Ascending aorta (tissue), 2 donors: Measurements from ENCODE around the gene CMIP. TPM values are rescaled to one million over a fixed set of nuclear protein-coding genes. Genes with fewer than 3 reads are reported as not detected.

Source experiments
- DNase-seq, 2 donors: peaks; one replicate each; pipeline ENCODE4 v3.0.0-alpha.2; 2019; ENCODE audit warnings: low spot score in 2 of 2
- H3K27ac ChIP-seq, 2 donors: fragments of 200-600 bp; sonication (generic); one replicate each; pipeline ENCODE4 v1.5.1; 2016 to 2017; ENCODE audit warnings: mild to moderate bottlenecking in 1 of 2
- H3K27me3 ChIP-seq: fragments of 200-600 bp; sonication (generic); one replicate; pipeline ENCODE4 v1.5.1; 2017
- H3K36me3 ChIP-seq, 2 donors: fragments of 200-600 bp; sonication (generic); one replicate each; pipeline ENCODE4 v1.5.1; 2016
- H3K4me1 ChIP-seq, 2 donors: fragments of 200-600 bp; sonication (generic); one replicate each; pipeline ENCODE4 v1.5.1; 2016 to 2017; ENCODE audit warnings: mild to moderate bottlenecking in 1 of 2
- H3K4me3 ChIP-seq, 2 donors: fragments of 200-600 bp; sonication (generic); one replicate each; pipeline ENCODE4 v1.5.1; 2016 to 2017; ENCODE audit warnings: mild to moderate bottlenecking in 1 of 2
- H3K9me3 ChIP-seq, 2 donors: fragments of 200-600 bp; sonication (generic); one replicate each; pipeline ENCODE4 v1.5.1; 2016
- intact Hi-C: fragments of 100-400 bp; cut with DNase I; formaldehyde crosslinking; loops from one replicate; pipeline ENCODE4 v1.15.1; 2023
- total RNA-seq: library from RNA; depleted of rRNA; stranded (reverse); fragments of >200 nt; gene quantifications from one replicate; pipeline ENCODE4 v1.1.0, GENCODE V29; 2016
- TF ChIP-seq, protein P1 (sequence below), 3 experiments: fragments of 200-600 bp in 2 of 3; fragments of 450-650 bp in 1 of 3; sonication (generic) in 2 of 3; IDR thresholded peaks; one replicate each; pipeline ENCODE4 v1.5.1; 2016 to 2019; ENCODE audit warnings: antibody characterized with exemption in 3 of 3, mild to moderate bottlenecking in 1 of 3, moderate library complexity in 1 of 3

CMIP gene
- total RNA-seq, 1 donor from 2014 or later: 110 TPM

DNA sequence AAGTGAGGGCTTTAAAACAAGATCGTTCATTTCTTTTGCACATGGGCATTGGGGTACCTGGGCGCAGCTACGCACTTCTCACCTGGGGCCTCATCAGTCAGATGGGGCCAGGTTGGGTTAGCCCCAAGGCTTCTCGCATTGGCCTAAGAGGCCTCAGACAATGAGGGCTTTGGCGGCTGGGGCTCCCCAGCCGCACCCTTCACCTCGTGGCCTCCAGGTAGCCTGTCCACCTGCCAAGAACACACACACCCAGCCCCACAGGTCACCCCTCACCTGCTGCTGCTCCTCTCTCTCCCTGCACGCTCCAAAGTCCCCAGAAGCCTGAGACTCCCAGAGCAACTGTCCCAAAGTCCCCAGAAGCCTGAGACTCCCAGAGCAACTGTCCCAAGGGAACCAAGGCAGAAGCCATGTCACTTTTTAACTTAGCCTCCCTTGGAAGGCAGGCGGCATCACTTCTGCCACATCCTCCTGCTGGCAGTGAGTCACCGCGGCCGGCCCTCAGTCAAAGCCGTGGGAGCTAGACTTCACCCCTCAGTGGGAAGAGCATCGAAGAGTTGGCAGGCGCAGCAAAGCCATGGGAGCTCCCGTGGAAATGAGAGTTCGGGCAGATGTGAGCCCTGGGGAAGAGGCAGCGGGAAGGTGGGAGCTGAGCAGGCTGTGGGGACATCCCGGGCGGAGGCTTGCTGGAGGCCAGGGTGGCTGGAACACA lies 255.6 kb downstream of the CMIP start:
- no peaks in the 10 kb centered on the region for H3K9me3 ChIP-seq
- no peak overlapping the region for H3K4me3 ChIP-seq
- H3K27me3 ChIP-seq: no peaks in the 10 kb centered on the region
- TF ChIP-seq, protein P1, sequence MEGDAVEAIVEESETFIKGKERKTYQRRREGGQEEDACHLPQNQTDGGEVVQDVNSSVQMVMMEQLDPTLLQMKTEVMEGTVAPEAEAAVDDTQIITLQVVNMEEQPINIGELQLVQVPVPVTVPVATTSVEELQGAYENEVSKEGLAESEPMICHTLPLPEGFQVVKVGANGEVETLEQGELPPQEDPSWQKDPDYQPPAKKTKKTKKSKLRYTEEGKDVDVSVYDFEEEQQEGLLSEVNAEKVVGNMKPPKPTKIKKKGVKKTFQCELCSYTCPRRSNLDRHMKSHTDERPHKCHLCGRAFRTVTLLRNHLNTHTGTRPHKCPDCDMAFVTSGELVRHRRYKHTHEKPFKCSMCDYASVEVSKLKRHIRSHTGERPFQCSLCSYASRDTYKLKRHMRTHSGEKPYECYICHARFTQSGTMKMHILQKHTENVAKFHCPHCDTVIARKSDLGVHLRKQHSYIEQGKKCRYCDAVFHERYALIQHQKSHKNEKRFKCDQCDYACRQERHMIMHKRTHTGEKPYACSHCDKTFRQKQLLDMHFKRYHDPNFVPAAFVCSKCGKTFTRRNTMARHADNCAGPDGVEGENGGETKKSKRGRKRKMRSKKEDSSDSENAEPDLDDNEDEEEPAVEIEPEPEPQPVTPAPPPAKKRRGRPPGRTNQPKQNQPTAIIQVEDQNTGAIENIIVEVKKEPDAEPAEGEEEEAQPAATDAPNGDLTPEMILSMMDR (IDR thresholded peaks at IDR 0.05): no peak
- H3K4me1 ChIP-seq: no peaks in the 10 kb centered on the region
- intact Hi-C loops: no loop called here
- DNase-seq: no peak
- H3K27ac ChIP-seq: no peak overlapping the region
- peaks cover 13 to 39% of the 10 kb centered on the region in 2 donors for H3K36me3 ChIP-seq

DNA sequence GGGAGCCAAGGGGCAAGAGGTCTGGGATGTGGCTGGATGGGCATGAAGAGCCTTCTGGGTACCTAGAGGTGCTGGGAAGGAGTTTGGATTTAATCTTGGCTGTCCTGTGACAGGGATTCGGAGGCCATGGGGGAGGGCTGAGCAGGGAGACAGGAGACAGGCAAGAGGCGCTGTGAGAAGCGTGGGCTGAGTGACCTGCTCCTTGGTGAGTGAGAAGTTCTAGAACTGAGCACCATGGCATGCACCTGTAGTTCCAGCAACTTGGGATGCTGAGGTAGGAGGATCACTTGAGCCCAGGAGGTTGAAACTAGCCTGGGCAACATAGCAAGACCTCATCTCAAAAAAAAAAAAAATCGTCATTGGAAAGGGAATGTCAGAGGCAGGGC lies 256.2 kb downstream of the CMIP start:
- Histone ChIP-seq H3K36me3 (peaks cover 13 to 44% of the 10 kb centered on the region in 2 donors), H3K9me3 (no peaks in the 10 kb centered on the region), H3K27me3 (no peaks in the 10 kb centered on the region), H3K4me1 (no peaks in the 10 kb centered on the region), H3K4me3 (no peak overlapping the region), H3K27ac (no peak overlapping the region)
- TF ChIP-seq, protein P1 (IDR thresholded peaks at IDR 0.05): no peak
- DNase-seq: no peak
- intact Hi-C loops: no loop called here

DNA sequence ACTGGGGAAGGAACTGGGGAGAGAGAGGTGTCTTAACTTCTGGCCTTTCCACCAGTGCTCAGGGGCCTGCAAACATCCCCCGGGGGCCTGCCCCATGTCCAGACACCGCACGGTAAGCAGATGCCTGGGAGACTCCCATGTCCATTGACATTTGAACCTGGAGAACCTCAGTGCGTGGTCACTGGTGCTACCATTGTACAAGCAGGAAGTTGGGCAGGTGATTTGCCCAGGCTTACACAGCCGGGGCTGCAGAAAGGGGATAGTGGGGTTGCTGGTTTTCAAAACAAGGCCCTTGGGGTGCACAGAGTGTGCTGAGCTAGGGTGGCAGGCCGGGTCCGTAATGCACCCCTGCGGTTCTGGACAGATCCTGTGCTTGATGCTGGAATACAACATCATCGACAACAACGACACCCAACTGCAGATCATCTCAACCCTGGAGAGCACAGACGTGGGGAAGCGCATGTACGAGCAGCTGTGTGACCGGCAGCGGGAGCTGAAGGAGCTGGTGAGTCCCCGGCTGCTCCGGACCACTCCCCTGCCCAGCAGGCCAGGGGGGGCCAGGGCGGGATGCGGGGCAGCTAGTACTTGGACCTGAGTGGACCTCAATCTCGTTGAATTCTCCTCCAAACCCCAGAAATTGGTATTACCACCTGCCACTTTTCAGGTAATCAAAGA lies 256.8 kb downstream of the CMIP start:
- peaks cover 13 to 51% of the 10 kb centered on the region in 2 donors for H3K36me3 ChIP-seq
- no peaks in the 10 kb centered on the region for H3K9me3 ChIP-seq
- H3K4me3 ChIP-seq: no peak overlapping the region
- TF ChIP-seq, protein P1 (IDR thresholded peaks at IDR 0.05): no peak
- intact Hi-C loops: no loop called here
- no peaks in the 10 kb centered on the region for H3K27me3 ChIP-seq
- H3K27ac ChIP-seq: no peak overlapping the region
- DNase-seq: no peak
- no peaks in the 10 kb centered on the region for H3K4me1 ChIP-seq

DNA sequence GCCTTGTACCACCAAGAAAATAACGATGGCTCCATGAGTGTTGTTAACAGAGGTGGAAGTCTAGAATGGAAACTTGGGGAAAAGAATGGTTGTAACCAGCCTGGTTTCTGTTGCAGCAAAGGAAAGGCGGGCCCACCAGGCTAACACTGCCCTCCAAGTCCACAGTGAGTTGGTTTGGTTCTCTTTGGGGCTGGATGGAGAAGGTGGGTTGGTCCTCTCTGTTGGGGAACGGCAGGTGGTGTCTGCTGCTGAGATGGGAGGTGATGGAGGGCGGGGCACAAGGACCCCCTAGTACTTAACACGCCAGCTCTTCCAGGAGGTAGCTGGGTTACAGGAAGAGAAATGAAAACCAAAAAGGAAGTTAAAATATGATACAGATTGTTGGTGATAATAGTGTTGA lies 257.9 kb downstream of the CMIP start:
- Histone ChIP-seq H3K9me3 (no peaks in the 10 kb centered on the region), H3K36me3 (peaks cover 13 to 62% of the 10 kb centered on the region in 2 donors), H3K4me1 (no peaks in the 10 kb centered on the region), H3K27ac (no peak overlapping the region), H3K27me3 (no peaks in the 10 kb centered on the region), H3K4me3 (no peak overlapping the region)
- DNase-seq: no peak
- intact Hi-C loops: no loop called here
- TF ChIP-seq, protein P1 (IDR thresholded peaks at IDR 0.05): no peak

DNA sequence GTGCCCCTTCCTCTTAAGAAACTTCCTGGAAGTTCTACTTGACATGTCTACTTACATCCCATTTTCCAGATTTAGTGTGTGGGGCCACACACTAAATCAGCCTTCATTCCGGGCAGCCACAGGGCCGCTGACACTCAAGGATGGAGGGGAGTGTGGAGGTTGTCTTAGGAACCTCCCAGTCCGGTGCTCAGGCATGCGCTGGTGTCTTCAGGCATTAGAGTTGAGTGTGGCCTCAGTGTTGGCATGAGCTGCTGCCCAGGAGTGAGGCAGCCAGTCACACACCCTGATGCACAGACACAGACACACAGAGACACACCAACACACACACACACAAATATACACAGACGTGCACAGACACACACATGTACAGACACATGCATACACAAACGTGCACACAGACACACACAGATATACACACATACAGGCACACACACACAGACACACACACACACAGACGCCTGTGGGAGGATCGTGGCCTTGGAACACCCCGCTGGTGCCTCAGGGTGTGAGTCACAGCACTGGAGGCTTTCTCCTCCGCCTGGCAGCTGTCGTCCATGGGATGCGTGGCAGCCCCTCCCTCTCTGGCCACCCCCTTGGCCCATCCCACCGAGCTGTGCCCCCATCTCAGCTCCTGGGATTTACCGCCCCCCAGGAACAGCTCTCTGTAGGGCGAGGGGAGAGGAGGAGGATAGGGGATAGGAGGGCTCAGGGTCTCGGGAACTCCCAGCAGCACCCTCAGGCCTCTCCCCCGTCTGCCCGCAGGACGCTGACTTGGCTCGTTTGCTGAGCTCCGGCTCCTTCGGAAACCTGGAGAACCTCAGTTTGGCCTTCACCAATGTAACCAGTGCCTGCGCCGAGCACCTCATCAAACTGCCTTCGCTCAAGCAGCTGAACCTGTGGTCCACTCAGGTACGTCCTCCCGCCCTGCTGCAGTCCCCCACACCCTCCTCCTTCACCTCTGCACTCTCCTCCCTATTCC lies 258.9 kb downstream of the CMIP start:
- TF ChIP-seq, protein P1 (IDR thresholded peaks at IDR 0.05): no peak
- no peaks in the 10 kb centered on the region for H3K9me3 ChIP-seq
- intact Hi-C loops: no loop called here
- no peaks in the 10 kb centered on the region for H3K4me1 ChIP-seq
- H3K27me3 ChIP-seq: no peaks in the 10 kb centered on the region
- no peak overlapping the region for H3K4me3 ChIP-seq
- peaks cover 10 to 66% of the 10 kb centered on the region in 2 donors for H3K36me3 ChIP-seq
- no peak for DNase-seq
- H3K27ac ChIP-seq: no peak overlapping the region
